IMR-90 (cell line): ENCODE data around the gene CDC42EP5. TPM values are rescaled to one million over a fixed set of nuclear protein-coding genes. Genes with fewer than 3 reads are reported as not detected.

Source experiments
- ATAC-seq: fragments of 200-7000 bp; cut with Tn5 transposase; 2 replicates; pipeline ENCODE4 v1.9.1; 2020; ENCODE audit warnings: low read depth, mild to moderate bottlenecking, moderate library complexity
- BruUV-seq: library from RNA; stranded (reverse); fragments of 400-500 nt; replicated peaks from 2 replicates; lab custom pipeline; 2021; lab: Mats Ljungman, UMichigan
- CTCF ChIA-PET: fragments of 300-600 bp; formaldehyde crosslinking; extraction: SDS; loops from one replicate; lab custom pipeline; 2021; ENCODE audit warnings: antibody characterized with exemption; lab: Yijun Ruan, JAX
- POLR2A ChIA-PET: fragments of 300-600 bp; sonication (Branson Sonifier 250); formaldehyde crosslinking; loops from one replicate; lab custom pipeline; 2022; ENCODE audit warnings: antibody characterized with exemption; ENCODE audit not compliant: unreplicated experiment; lab: Charles Lee
- DNase-seq: peaks from one replicate; pipeline ENCODE4 v3.0.0; 2013
- H2AFZ ChIP-seq: replicated peaks from 2 replicates; pipeline ENCODE3; 2013; ENCODE audit warnings: low read length, mild to moderate bottlenecking; ENCODE audit not compliant: poor library complexity
- H2AK5ac ChIP-seq: 2 replicates; pipeline ENCODE4 v1.6.1; 2013; ENCODE audit warnings: low read depth, low read length, inconsistent platforms
- H2AK9ac ChIP-seq: replicated peaks from 2 replicates; pipeline ENCODE3; 2013; ENCODE audit warnings: mild to moderate bottlenecking, low read depth, low read length, moderate library complexity; ENCODE audit not compliant: poor library complexity
- H2BK120ac ChIP-seq: 2 replicates; pipeline ENCODE4 v1.6.1; 2013; ENCODE audit warnings: low read depth, low read length, inconsistent platforms
- H2BK15ac ChIP-seq: 3 replicates; pipeline ENCODE4 v1.6.1; 2013; ENCODE audit warnings: low read depth, low read length, inconsistent platforms
- H2BK20ac ChIP-seq: 2 replicates; pipeline ENCODE4 v1.6.1; 2013; ENCODE audit warnings: low read depth, mild to moderate bottlenecking, inconsistent platforms, low read length, moderate library complexity
- H2BK5ac ChIP-seq: 2 replicates; pipeline ENCODE4 v1.6.1; 2013; ENCODE audit warnings: mild to moderate bottlenecking, low read depth, low read length, inconsistent platforms; ENCODE audit not compliant: poor library complexity, severe bottlenecking
- H3K14ac ChIP-seq: replicated peaks from 2 replicates; pipeline ENCODE4 v1.6.1; 2013; ENCODE audit warnings: low read depth, low read length, inconsistent platforms
- H3K18ac ChIP-seq: 2 replicates; pipeline ENCODE4 v1.6.1; 2013; ENCODE audit warnings: low read depth, low read length, control low read depth
- H3K23ac ChIP-seq: 2 replicates; pipeline ENCODE4 v1.6.1; 2013; ENCODE audit warnings: low read depth, low read length, inconsistent platforms
- H3K27ac ChIP-seq: 2 replicates; pipeline ENCODE4 v1.5.1; 2013; ENCODE audit warnings: mild to moderate bottlenecking, control low read depth, low read length; ENCODE audit not compliant: insufficient read depth
- H3K27me3 ChIP-seq: 2 replicates; pipeline ENCODE4 v1.6.1; 2013; ENCODE audit warnings: low read length; ENCODE audit not compliant: control insufficient read depth, insufficient read depth
- H3K36me3 ChIP-seq: 2 replicates; pipeline ENCODE4 v1.6.1; 2013; ENCODE audit warnings: low read length, mixed read lengths; ENCODE audit not compliant: control insufficient read depth, insufficient read depth
- H3K4ac ChIP-seq: 2 replicates; pipeline ENCODE4 v1.6.1; 2013; ENCODE audit warnings: low read depth, low read length, inconsistent platforms
- H3K4me1 ChIP-seq: 2 replicates; pipeline ENCODE4 v1.6.1; 2013; ENCODE audit warnings: low read length, mixed read lengths; ENCODE audit not compliant: control insufficient read depth, insufficient read depth
- H3K4me2 ChIP-seq: 2 replicates; pipeline ENCODE4 v1.6.1; 2013; ENCODE audit warnings: low read depth, mild to moderate bottlenecking, control low read depth, low read length, moderate library complexity
- H3K4me3 ChIP-seq: 2 replicates; pipeline ENCODE4 v1.5.1; 2013; ENCODE audit warnings: low read depth, mild to moderate bottlenecking, control low read depth, low read length, moderate library complexity; ENCODE audit not compliant: insufficient read depth
- H3K56ac ChIP-seq: 2 replicates; pipeline ENCODE4 v1.6.1; 2013; ENCODE audit warnings: low read length, inconsistent platforms; ENCODE audit not compliant: insufficient read depth; ENCODE audit errors: extremely low read depth
- H3K79me1 ChIP-seq, 2 experiments: 2 replicates each; pipeline ENCODE4 v1.6.1; 2013; ENCODE audit warnings: low read length in 2 of 2, inconsistent platforms in 1 of 2, low read depth in 1 of 2
- H3K9ac ChIP-seq: 2 replicates; pipeline ENCODE4 v1.6.1; 2013; ENCODE audit warnings: low read depth, low read length, control low read depth
- H3K9me1 ChIP-seq: 2 replicates; pipeline ENCODE4 v1.6.1; 2013; ENCODE audit warnings: low read length, inconsistent platforms; ENCODE audit not compliant: insufficient read depth
- H3K9me3 ChIP-seq: 2 replicates; pipeline ENCODE4 v1.6.1; 2013; ENCODE audit warnings: low read length; ENCODE audit not compliant: control insufficient read depth, insufficient read depth
- H4K20me1 ChIP-seq: 2 replicates; pipeline ENCODE4 v1.6.1; 2013; ENCODE audit warnings: low read length, inconsistent platforms; ENCODE audit not compliant: insufficient read depth
- H4K5ac ChIP-seq: 2 replicates; pipeline ENCODE4 v1.6.1; 2013; ENCODE audit warnings: mild to moderate bottlenecking, low read depth, low read length, control low read depth
- H4K8ac ChIP-seq, 2 experiments: 2 replicates each; pipeline ENCODE4 v1.6.1; 2013; ENCODE audit warnings: low read depth in 2 of 2, low read length in 2 of 2, control low read depth in 1 of 2, inconsistent platforms in 1 of 2
- H4K91ac ChIP-seq: 2 replicates; pipeline ENCODE4 v1.6.1; 2013; ENCODE audit warnings: low read depth, low read length, inconsistent platforms; ENCODE audit not compliant: insufficient read depth
- CHD1 ChIP-seq: IDR thresholded peaks from 2 replicates; pipeline ENCODE4 v1.6.1; 2012; ENCODE audit warnings: low read depth, low read length, improper control_type of control experiment
- MAFK ChIP-seq: IDR thresholded peaks from 2 replicates; pipeline ENCODE4 v1.6.1; 2012; ENCODE audit warnings: low read depth, low read length, improper control_type of control experiment
- RAD21 ChIP-seq: IDR thresholded peaks from 2 replicates; pipeline ENCODE4 v1.6.1; 2012; ENCODE audit warnings: low read length, improper control_type of control experiment
- WGBS, 2 experiments: methylation state at CpG; one replicate each; pipeline versions ENCODE4 v1.1.5 to v1.1.7; 2013; ENCODE audit warnings: missing lambda C conversion rate in 2 of 2; ENCODE audit not compliant: insufficient read length in 1 of 2; ENCODE audit errors: extremely low coverage in 2 of 2; 5-methylcytosine and 5-hydroxymethylcytosine counted together
- dilution Hi-C: fragments of 300-500 bp; cut with HindIII; formaldehyde crosslinking; loops from one replicate; pipeline ENCODE4 v1.14.3; 2018; ENCODE audit warnings: low sequenced_read_pairs; ENCODE audit not compliant: unreplicated experiment
- in situ Hi-C: fragments of 300-500 bp; cut with MboI; formaldehyde crosslinking; loops from 3 replicates; pipeline ENCODE4 v1.14.3; 2019; ENCODE audit warnings: low sequenced_read_pairs, inconsistent platforms, mixed read lengths
- intact Hi-C: fragments of 100-400 bp; cut with micrococcal nuclease; formaldehyde crosslinking; loops from 2 replicates; pipeline ENCODE4 v1.10.0; 2022
- polyA plus RNA-seq, 3 experiments: library from polyadenylated mRNA; depleted of rRNA; stranded (reverse); fragments of >200 nt; gene quantifications; 2 replicates each; pipeline ENCODE4 v1.2.3, GENCODE V29; 2012; ENCODE audit warnings: low replicate concordance in 1 of 3
- total RNA-seq: library from RNA; depleted of rRNA; stranded (reverse); fragments of >200 nt; gene quantifications from 2 replicates; pipeline ENCODE4 v1.2.3, GENCODE V29; 2012
- TF ChIP-seq, protein P1 (sequence below): fragments of 150-350 bp; IDR thresholded peaks from 2 replicates; pipeline ENCODE4 v1.6.1; 2016; ENCODE audit warnings: low read depth, mild to moderate bottlenecking, low read length, moderate library complexity, borderline replicate concordance

CDC42EP5 gene
- total and polyA plus RNA-seq, 2 of the 4 experiments (the other 2 are of a cell fraction) = 7.2 to 25.3 TPM

DNA sequence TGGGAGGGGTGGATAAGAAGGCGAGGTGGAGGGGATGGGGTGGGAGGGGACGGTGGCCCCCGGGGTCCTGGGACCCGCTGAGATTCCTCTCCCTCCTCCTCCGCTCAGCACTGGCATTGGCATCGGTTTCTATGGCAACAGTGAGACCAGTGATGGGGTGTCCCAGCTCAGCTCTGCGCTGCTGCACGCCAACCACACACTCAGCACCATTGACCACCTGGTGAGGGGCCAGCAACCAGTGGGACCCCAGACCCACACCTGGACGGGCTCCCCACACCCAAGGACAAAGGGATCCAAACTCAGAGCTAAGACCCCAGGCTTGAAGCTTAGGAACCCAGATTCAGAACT, 52.0 kb downstream of the CDC42EP5 start:
- H3K9me1 ChIP-seq = peaks cover 3% of the 10 kb centered on the region; the same call in 1 of the 2 replicates
- no peak overlapping the region for H3K4me2 ChIP-seq
- dilution Hi-C loops (no loop called here), intact Hi-C loops (no loop called here), in situ Hi-C loops (no loop called here)
- peaks cover 26% of the 10 kb centered on the region for H3K27me3 ChIP-seq
- no peak overlapping the region for H2AK5ac ChIP-seq
- no peaks in the 10 kb centered on the region for H3K9me3 ChIP-seq
- H2BK5ac ChIP-seq = no peak overlapping the region
- no peak overlapping the region for H2AK9ac ChIP-seq
- no peak overlapping the region for H3K4ac ChIP-seq
- H2BK120ac ChIP-seq = no peak overlapping the region
- H3K23ac ChIP-seq = no peak overlapping the region
- H4K8ac ChIP-seq = no peak overlapping the region
- no peak overlapping the region for H3K27ac ChIP-seq
- TF ChIP-seq CHD1 (no peak), RAD21 (no peak), MAFK (no peak)
- TF ChIP-seq, protein P1, sequence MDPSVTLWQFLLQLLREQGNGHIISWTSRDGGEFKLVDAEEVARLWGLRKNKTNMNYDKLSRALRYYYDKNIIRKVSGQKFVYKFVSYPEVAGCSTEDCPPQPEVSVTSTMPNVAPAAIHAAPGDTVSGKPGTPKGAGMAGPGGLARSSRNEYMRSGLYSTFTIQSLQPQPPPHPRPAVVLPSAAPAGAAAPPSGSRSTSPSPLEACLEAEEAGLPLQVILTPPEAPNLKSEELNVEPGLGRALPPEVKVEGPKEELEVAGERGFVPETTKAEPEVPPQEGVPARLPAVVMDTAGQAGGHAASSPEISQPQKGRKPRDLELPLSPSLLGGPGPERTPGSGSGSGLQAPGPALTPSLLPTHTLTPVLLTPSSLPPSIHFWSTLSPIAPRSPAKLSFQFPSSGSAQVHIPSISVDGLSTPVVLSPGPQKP = no peak
- no peak overlapping the region for H3K4me3 ChIP-seq
- H3K9ac ChIP-seq = no peak overlapping the region
- H4K20me1 ChIP-seq = no peaks in the 10 kb centered on the region
- ChIA-PET POLR2A (no interaction called here), CTCF (no interaction called here)
- no peak overlapping the region for H2BK15ac ChIP-seq
- H3K4me1 ChIP-seq = no peaks in the 10 kb centered on the region
- BruUV-seq = no TSS peak
- H2BK20ac ChIP-seq = no peak overlapping the region
- DNase-seq = no peak
- H3K18ac ChIP-seq = no peak overlapping the region
- no peak for ATAC-seq
- H3K56ac ChIP-seq = no peak overlapping the region
- H4K91ac ChIP-seq = no peak overlapping the region
- no peaks in the 10 kb centered on the region for H3K36me3 ChIP-seq
- no peak overlapping the region for H2AFZ ChIP-seq
- WGBS, 2 experiments = 23% methylated on average over 2 of the region's 9 CpGs; no CpG with 5 or more reads in 1 of the 2 experiments
- H4K5ac ChIP-seq = no peak overlapping the region
- no peak overlapping the region for H3K14ac ChIP-seq
- H3K79me1 ChIP-seq = no peaks in the 10 kb centered on the region
